Measurements from ENCODE around the gene DUOXA1. TPM values are rescaled to one million over a fixed set of nuclear protein-coding genes. Genes with fewer than 3 reads are reported as not detected.

The DUOXA1 gene
- total RNA-seq, 4 donors from 2014 or later = not detected

GRCh38 chr15:45150481-45150880 lies 20.8 kb upstream of the DUOXA1 start:
- Histone ChIP-seq H3K4me1 (no peaks in the 10 kb centered on the region), H3K27me3 (no peaks in the 10 kb centered on the region), H3K9me3 (no peaks in the 10 kb centered on the region), H3K27ac (no peak overlapping the region), H3K36me3 (no peaks in the 10 kb centered on the region), H3K4me3 (no peak overlapping the region)
- intact Hi-C loops (cut with DNase I; ENCODE audit: low total_unique reads) = no loop called here
- in situ Hi-C loops (cut with MboI; ENCODE audit: low sequenced_read_pairs in 4 of 4) = loop anchor here in 1 of 4 donors (25.0 kb wide), 1 partner anchor 262 kb away; a partner anchor contains a TSS
- DNase-seq (no peak), ATAC-seq (no peak)
- TF ChIP-seq POLR2A (IDR thresholded peaks at IDR 0.05) (no peak), CTCF (IDR thresholded peaks at IDR 0.05 in 4 of 5, conservative IDR thresholded peaks at IDR 0.05 in 1 of 5) (no peak)

DNA sequence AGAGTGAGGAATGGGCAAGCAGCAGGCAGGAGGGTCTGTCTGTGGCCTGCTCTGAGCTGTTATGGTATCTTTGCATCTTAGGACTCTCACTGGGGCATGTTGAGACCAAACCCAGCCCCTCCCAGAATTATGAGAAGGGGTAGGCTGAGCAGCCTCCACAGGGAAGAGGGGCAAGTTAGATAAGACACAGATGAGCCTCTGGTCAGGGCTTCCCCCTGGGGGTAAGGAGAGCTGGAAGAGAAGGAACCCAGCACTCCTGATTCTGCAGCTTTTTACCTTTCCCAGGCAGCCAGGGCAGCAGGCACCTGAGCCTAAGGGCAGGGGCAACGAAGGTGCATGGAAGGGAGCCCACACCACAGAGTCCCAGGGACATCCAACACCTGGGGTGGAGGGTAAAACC lies 19.4 kb upstream of the DUOXA1 start:
- H3K4me3 ChIP-seq = no peak overlapping the region
- no peak for TF ChIP-seq POLR2A (IDR thresholded peaks at IDR 0.05)
- TF ChIP-seq CTCF (IDR thresholded peaks at IDR 0.05 in 4 of 5, conservative IDR thresholded peaks at IDR 0.05 in 1 of 5) = no peak
- H3K36me3 ChIP-seq = no peaks in the 10 kb centered on the region
- DNase-seq (no peak), ATAC-seq (no peak)
- H3K9me3 ChIP-seq = no peaks in the 10 kb centered on the region
- H3K4me1 ChIP-seq = no peaks in the 10 kb centered on the region
- H3K27me3 ChIP-seq = peaks cover 0 to 8% (median 0%) of the 10 kb centered on the region in 3 donors
- H3K27ac ChIP-seq = no peak overlapping the region
- in situ Hi-C loops (cut with MboI; ENCODE audit: low sequenced_read_pairs in 4 of 4) = no loop called here
- intact Hi-C loops (cut with DNase I; ENCODE audit: low total_unique reads) = no loop called here

GRCh38 chr15:45148076-45149059 lies 18.7 kb upstream of the DUOXA1 start:
- no peak for DNase-seq
- intact Hi-C loops (cut with DNase I; ENCODE audit: low total_unique reads) (no loop called here), in situ Hi-C loops (cut with MboI; ENCODE audit: low sequenced_read_pairs in 4 of 4) (no loop called here)
- no peak for ATAC-seq
- no peaks in the 10 kb centered on the region for H3K4me1 ChIP-seq
- H3K27ac ChIP-seq = no peak overlapping the region
- H3K27me3 ChIP-seq = peaks cover 0 to 12% (median 0%) of the 10 kb centered on the region in 3 donors
- no peaks in the 10 kb centered on the region for H3K9me3 ChIP-seq
- TF ChIP-seq CTCF (IDR thresholded peaks at IDR 0.05 in 4 of 5, conservative IDR thresholded peaks at IDR 0.05 in 1 of 5) (no peak), POLR2A (IDR thresholded peaks at IDR 0.05) (no peak)
- H3K4me3 ChIP-seq = no peak overlapping the region
- no peaks in the 10 kb centered on the region for H3K36me3 ChIP-seq

- Histone ChIP-seq H3K4me3 (no peak overlapping the region), H3K27ac (no peak overlapping the region), H3K9me3 (no peaks in the 10 kb centered on the region), H3K4me1 (no peaks in the 10 kb centered on the region), H3K36me3 (no peaks in the 10 kb centered on the region), H3K27me3 (peaks cover 0 to 20% (median 0%) of the 10 kb centered on the region in 3 donors)
- no peak for DNase-seq
- no peak for ATAC-seq
- intact Hi-C loops (cut with DNase I; ENCODE audit: low total_unique reads) (no loop called here), in situ Hi-C loops (cut with MboI; ENCODE audit: low sequenced_read_pairs in 4 of 4) (no loop called here)
- no peak for TF ChIP-seq CTCF (IDR thresholded peaks at IDR 0.05 in 4 of 5, conservative IDR thresholded peaks at IDR 0.05 in 1 of 5)
- TF ChIP-seq POLR2A (IDR thresholded peaks at IDR 0.05) = no peak
Measured at GRCh38 chr15:45147606-45148005, 17.9 kb upstream of the DUOXA1 start.
